ENCODE results near the gene PCBP3.
"Not testable (repeated sequence)": the region's sequence is repeated elsewhere in the genome, so short reads cannot be mapped to it uniquely, and the experiment has no call there.

The PCBP3 gene

GRCh38 chr21:45975020-45975666 lies 331.6 kb downstream of the PCBP3 start:
- DNase-seq: no peak

- not testable (repeated sequence) for DNase-seq
These were observed 332.3 kb downstream of the PCBP3 start for GRCh38 chr21:45975667-45976409.

GRCh38 chr21:45976701-45977311 lies 333.3 kb downstream of the PCBP3 start:
- no peak for DNase-seq

GRCh38 chr21:45977396-45977795 lies 333.9 kb downstream of the PCBP3 start:
- no peak for DNase-seq

- DNase-seq: no peak
These were observed 335.7 kb downstream of the PCBP3 start for GRCh38 chr21:45979141-45979631.

- no peak for DNase-seq
These were observed 336.1 kb downstream of the PCBP3 start for GRCh38 chr21:45979651-45980050.

GRCh38 chr21:45980271-45980670 lies 336.7 kb downstream of the PCBP3 start:
- DNase-seq: no peak

- DNase-seq: no peak
These were observed 337.2 kb downstream of the PCBP3 start for GRCh38 chr21:45980697-45981096.

- peak; percentile 31 for DNase-seq
These were observed 337.9 kb downstream of the PCBP3 start, which contains the start of gene COL6A1 for GRCh38 chr21:45981151-45982091. TSS of gene COL6A1 (plus strand) at chr21:45981770. CDS start at chr21:45981851, 81 bp downstream.

GRCh38 chr21:45982092-45982757 lies 338.7 kb downstream of the PCBP3 start:
- DNase-seq: no peak

- DNase-seq: no peak
These were observed 339.5 kb downstream of the PCBP3 start for GRCh38 chr21:45982758-45983648.

GRCh38 chr21:45983649-45983965 lies 340.1 kb downstream of the PCBP3 start:
- DNase-seq: no peak

- no peak for DNase-seq
These were observed 340.5 kb downstream of the PCBP3 start for GRCh38 chr21:45983981-45984551.

- DNase-seq: no peak
These were observed 341.1 kb downstream of the PCBP3 start for GRCh38 chr21:45984584-45985095.

GRCh38 chr21:45985471-45986315 lies 342.2 kb downstream of the PCBP3 start:
- DNase-seq: no peak

GRCh38 chr21:45986316-45987051 lies 343.0 kb downstream of the PCBP3 start:
- no peak for DNase-seq

GRCh38 chr21:45987121-45987711 lies 343.7 kb downstream of the PCBP3 start:
- no peak for DNase-seq
